Keratinocyte (primary cell): ENCODE measurements around the gene WDR46. TPM values are rescaled to one million over a fixed set of nuclear protein-coding genes. Genes with fewer than 3 reads are reported as not detected.

ENCODE experiments used
- DNase-seq: peaks from one replicate; pipeline ENCODE4 v3.0.0-alpha.2; 2011; ENCODE audit warnings: low read depth, missing footprints, low spot score
- FAIRE-seq: peaks from 2 replicates; lab custom pipeline; 2011; peaks lifted over from hg19 to GRCh38; lab: Jason Lieb, UNC
- H2AFZ ChIP-seq: 2 replicates; pipeline ENCODE4 v1.6.0; 2012; ENCODE audit warnings: low read length, control low read depth, inconsistent platforms; ENCODE audit not compliant: control insufficient read depth
- H3K27ac ChIP-seq: 2 replicates; pipeline ENCODE4 v1.5.1; 2011; ENCODE audit warnings: low read length; ENCODE audit not compliant: control insufficient read depth, insufficient read depth
- H3K27me3 ChIP-seq: 3 replicates; pipeline ENCODE4 v1.6.0; 2011; ENCODE audit warnings: low read length; ENCODE audit not compliant: control insufficient read depth, insufficient read depth; ENCODE audit errors: extremely low read depth
- H3K36me3 ChIP-seq, 2 experiments: 2 replicates in 1 of 2; 3 replicates in 1 of 2; pipeline ENCODE4 v1.5.1; 2011; ENCODE audit warnings: low read length in 2 of 2, mild to moderate bottlenecking in 1 of 2; ENCODE audit not compliant: control insufficient read depth in 2 of 2, insufficient read depth in 2 of 2; ENCODE audit errors: extremely low read depth in 1 of 2
- H3K4me1 ChIP-seq: 3 replicates; pipeline ENCODE4 v1.5.1; 2011; ENCODE audit warnings: low read length; ENCODE audit not compliant: control insufficient read depth, insufficient read depth; ENCODE audit errors: extremely low read depth
- H3K4me2 ChIP-seq: 3 replicates; pipeline ENCODE4 v1.6.0; 2011; ENCODE audit warnings: low read depth, low read length; ENCODE audit not compliant: control insufficient read depth, insufficient read depth; ENCODE audit errors: extremely low read depth
- H3K4me3 ChIP-seq, 3 experiments: fragments of 200-600 bp in 1 of 3; sonication (generic) in 1 of 3; 2 replicates in 2 of 3; 3 replicates in 1 of 3; pipeline ENCODE4 v1.5.1; 2011 to 2016; ENCODE audit warnings: low read length in 3 of 3, mild to moderate bottlenecking in 3 of 3, control low read depth in 2 of 3, inconsistent platforms in 1 of 3, low read depth in 1 of 3, mixed read lengths in 1 of 3, mixed run types in 1 of 3, moderate library complexity in 1 of 3; ENCODE audit not compliant: control insufficient read depth in 2 of 3, insufficient read depth in 2 of 3; ENCODE audit errors: extremely low read depth in 1 of 3
- H3K79me2 ChIP-seq: 2 replicates; pipeline ENCODE4 v1.6.0; 2012; ENCODE audit warnings: low read length; ENCODE audit not compliant: control insufficient read depth, insufficient read depth
- H3K9ac ChIP-seq: 3 replicates; pipeline ENCODE4 v1.6.0; 2011; ENCODE audit warnings: low read length; ENCODE audit not compliant: control insufficient read depth, insufficient read depth; ENCODE audit errors: extremely low read depth
- H3K9me1 ChIP-seq: 3 replicates; pipeline ENCODE4 v1.6.0; 2011; ENCODE audit warnings: low read length; ENCODE audit not compliant: control insufficient read depth, insufficient read depth; ENCODE audit errors: extremely low read depth
- H3K9me3 ChIP-seq: 2 replicates; pipeline ENCODE4 v1.5.1; 2012; ENCODE audit warnings: low read depth, low read length; ENCODE audit not compliant: control insufficient read depth
- H4K20me1 ChIP-seq: 3 replicates; pipeline ENCODE4 v1.6.0; 2011; ENCODE audit warnings: low read length; ENCODE audit not compliant: control insufficient read depth, insufficient read depth; ENCODE audit errors: extremely low read depth
- CTCF ChIP-seq, 3 experiments: IDR thresholded peaks in 1 of 3; conservative IDR thresholded peaks in 1 of 3; optimal IDR thresholded peaks in 1 of 3; 2 replicates in 2 of 3; 3 replicates in 1 of 3; pipeline versions ENCODE3 to v1.5.1; 2011; ENCODE audit warnings: low read length in 3 of 3, mild to moderate bottlenecking in 3 of 3, moderate library complexity in 2 of 3, control low read depth in 1 of 3, inconsistent platforms in 1 of 3; ENCODE audit not compliant: insufficient read depth in 2 of 3; ENCODE audit errors: extremely low read depth in 1 of 3
- EZH2 ChIP-seq: IDR thresholded peaks from one replicate; pipeline ENCODE4 v1.6.1; 2012; ENCODE audit warnings: inconsistent platforms, mild to moderate bottlenecking, low read length, moderate library complexity
- dilution Hi-C: fragments of 300-500 bp; cut with MboI; formaldehyde crosslinking; loops from one replicate; pipeline ENCODE4 v1.7.0; 2020; ENCODE audit warnings: low sequenced_read_pairs; ENCODE audit not compliant: extremely low pct_ligation_motif_present
- polyA plus RNA-seq, 5 experiments: library from polyadenylated mRNA; depleted of rRNA in 3 of 5; stranded (reverse) in 3 of 5; stranded (forward) in 1 of 5; unstranded in 1 of 5; fragments of >200 nt; gene quantifications; 1 replicate in 1 of 5; 2 replicates in 3 of 5; 3 replicates in 1 of 5; pipeline versions ENCODE4 v1.2.1 to v1.2.3, GENCODE V29; 2011 to 2012; ENCODE audit warnings: missing spikeins in 2 of 5, low read depth in 1 of 5, low replicate concordance in 1 of 5

The WDR46 gene
- polyA plus RNA-seq, 1 donor (not counting 4 experiments of a cell fraction or from before 2014, with no cell fraction given): 43.0 TPM

GRCh38 chr6:33241968-33242367 is 47.1 kb downstream of the WDR46 start:
- DNase-seq (no peak), FAIRE-seq (no peak)
- H3K4me2 ChIP-seq: no peak overlapping the region
- H3K79me2 ChIP-seq: no peaks in the 10 kb centered on the region
- no peak for TF ChIP-seq CTCF (optimal IDR thresholded peaks at IDR 0.05 in 1 of 3, IDR thresholded peaks at IDR 0.05 in 1 of 3, conservative IDR thresholded peaks at IDR 0.05 in 1 of 3; ENCODE audit: extremely low read depth in 1 of 3, insufficient read depth in 2 of 3, low read length in 3 of 3)
- TF ChIP-seq EZH2: no peak
- no peak overlapping the region for H2AFZ ChIP-seq
- dilution Hi-C loops: no loop called here
- no peaks in the 10 kb centered on the region for H3K36me3 ChIP-seq
- H4K20me1 ChIP-seq: no peaks in the 10 kb centered on the region
- no peak overlapping the region for H3K4me3 ChIP-seq
- no peaks in the 10 kb centered on the region for H3K9me1 ChIP-seq
- H3K27me3 ChIP-seq: peaks cover 3% of the 10 kb centered on the region
- H3K9ac ChIP-seq: no peak overlapping the region
- H3K9me3 ChIP-seq: no peaks in the 10 kb centered on the region
- H3K27ac ChIP-seq: no peak overlapping the region
- no peaks in the 10 kb centered on the region for H3K4me1 ChIP-seq

- Histone ChIP-seq H3K9me3 (no peaks in the 10 kb centered on the region), H3K4me3 (no peak overlapping the region), H3K9ac (no peak overlapping the region), H3K27ac (no peak overlapping the region), H3K4me2 (no peak overlapping the region), H3K79me2 (no peaks in the 10 kb centered on the region), H3K27me3 (peaks cover 7% of the 10 kb centered on the region), H2AFZ (no peak overlapping the region), H4K20me1 (no peaks in the 10 kb centered on the region), H3K36me3 (no peaks in the 10 kb centered on the region), H3K9me1 (no peaks in the 10 kb centered on the region), H3K4me1 (no peaks in the 10 kb centered on the region)
- TF ChIP-seq CTCF (optimal IDR thresholded peaks at IDR 0.05 in 1 of 3, IDR thresholded peaks at IDR 0.05 in 1 of 3, conservative IDR thresholded peaks at IDR 0.05 in 1 of 3; ENCODE audit: extremely low read depth in 1 of 3, insufficient read depth in 2 of 3, low read length in 3 of 3): no peak
- DNase-seq: no peak
- dilution Hi-C loops: no loop called here
- FAIRE-seq: no peak
Measured at GRCh38 chr6:33237741-33238140, 51.3 kb downstream of the WDR46 start.
